Breast epithelium (tissue), 4 donors: Measurements from ENCODE around the gene ZNF407. TPM values are rescaled to one million over a fixed set of nuclear protein-coding genes. Genes with fewer than 3 reads are reported as not detected.

Experiments used
- DNase-seq, 2 donors: peaks; one replicate each; pipeline ENCODE4 v3.0.0-alpha.2; 2019; ENCODE audit warnings: low spot score in 2 of 2
- H3K27ac ChIP-seq, 2 donors: fragments of 200-600 bp; sonication (generic) in 1 of 2; one replicate each; pipeline ENCODE4 v1.5.1; 2016 to 2019; ENCODE audit warnings: mild to moderate bottlenecking in 1 of 2
- H3K27me3 ChIP-seq, 2 donors: fragments of 200-600 bp; sonication (generic) in 1 of 2; one replicate each; pipeline versions ENCODE4 v1.5.1 to v1.6.0; 2017 to 2019; ENCODE audit warnings: control low read depth in 1 of 2, mild to moderate bottlenecking in 1 of 2
- H3K36me3 ChIP-seq: fragments of 200-600 bp; one replicate; pipeline ENCODE4 v1.5.1; 2019
- H3K4me1 ChIP-seq, 2 donors: fragments of 200-600 bp; sonication (generic); one replicate each; pipeline ENCODE4 v1.5.1; 2016 to 2019; ENCODE audit warnings: control low read depth in 1 of 2
- H3K4me3 ChIP-seq, 3 donors: fragments of 200-600 bp; sonication (generic); 1 replicate in 2 of 3; 2 replicates in 1 of 3; pipeline ENCODE4 v1.5.1; 2016 to 2019; ENCODE audit warnings: mild to moderate bottlenecking in 3 of 3, moderate library complexity in 2 of 3
- H3K9me3 ChIP-seq, 2 donors: fragments of 200-600 bp; sonication (generic) in 1 of 2; one replicate each; pipeline ENCODE4 v1.5.1; 2016 to 2019; ENCODE audit warnings: control low read depth in 1 of 2
- POLR2A ChIP-seq: fragments of 450-650 bp; IDR thresholded peaks from one replicate; pipeline ENCODE4 v1.6.1; 2016; ENCODE audit warnings: antibody characterized with exemption, mild to moderate bottlenecking, moderate library complexity
- POLR2AphosphoS5 ChIP-seq, 3 donors: sonication (generic); formaldehyde crosslinking; IDR thresholded peaks; one replicate each; pipeline ENCODE4 v1.6.1; 2017; ENCODE audit warnings: antibody characterized with exemption in 3 of 3
- intact Hi-C: fragments of 100-400 bp; cut with DNase I; formaldehyde crosslinking; loops from one replicate; pipeline ENCODE4 v1.15.1; 2023; ENCODE audit warnings: low total_unique reads
- total RNA-seq, 3 donors: library from RNA; depleted of rRNA; stranded (reverse); fragments of >200 nt; gene quantifications; one replicate each; pipeline ENCODE4 v1.1.0, GENCODE V29; 2016
- TF ChIP-seq, protein P1 (sequence below), 3 donors: fragments of 450-650 bp; IDR thresholded peaks; one replicate each; pipeline ENCODE4 v1.5.1; 2016 to 2017; ENCODE audit warnings: antibody characterized with exemption in 3 of 3, mild to moderate bottlenecking in 3 of 3, moderate library complexity in 3 of 3

The ZNF407 gene
- total RNA-seq, 3 donors from 2014 or later = 14.9 to 30.1 (median 22.3) TPM

DNA sequence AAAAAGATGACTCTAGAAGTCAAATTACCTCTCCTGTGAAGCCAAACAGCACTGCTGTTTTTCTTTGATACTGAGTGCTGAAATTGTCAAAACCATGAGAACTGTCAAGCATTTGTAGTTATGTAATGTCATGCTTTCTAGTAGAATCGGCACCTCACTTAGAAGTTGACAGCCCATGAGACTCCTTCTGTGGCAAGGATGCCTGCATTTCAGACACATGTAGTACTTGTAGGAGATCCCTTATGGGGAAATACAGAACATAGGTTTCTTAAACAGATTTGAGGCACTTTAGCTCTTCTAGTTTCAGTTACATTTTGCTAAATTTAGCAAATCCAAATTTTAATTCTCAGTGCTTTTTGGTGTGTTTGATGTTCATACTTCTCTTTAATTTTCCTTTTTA, 15.7 kb downstream of the ZNF407 start:
- intact Hi-C loops = loop anchor here (10.0 kb wide), 1 partner anchor 1191 kb away; no protein-coding TSS in a partner anchor
- TF ChIP-seq, protein P1, sequence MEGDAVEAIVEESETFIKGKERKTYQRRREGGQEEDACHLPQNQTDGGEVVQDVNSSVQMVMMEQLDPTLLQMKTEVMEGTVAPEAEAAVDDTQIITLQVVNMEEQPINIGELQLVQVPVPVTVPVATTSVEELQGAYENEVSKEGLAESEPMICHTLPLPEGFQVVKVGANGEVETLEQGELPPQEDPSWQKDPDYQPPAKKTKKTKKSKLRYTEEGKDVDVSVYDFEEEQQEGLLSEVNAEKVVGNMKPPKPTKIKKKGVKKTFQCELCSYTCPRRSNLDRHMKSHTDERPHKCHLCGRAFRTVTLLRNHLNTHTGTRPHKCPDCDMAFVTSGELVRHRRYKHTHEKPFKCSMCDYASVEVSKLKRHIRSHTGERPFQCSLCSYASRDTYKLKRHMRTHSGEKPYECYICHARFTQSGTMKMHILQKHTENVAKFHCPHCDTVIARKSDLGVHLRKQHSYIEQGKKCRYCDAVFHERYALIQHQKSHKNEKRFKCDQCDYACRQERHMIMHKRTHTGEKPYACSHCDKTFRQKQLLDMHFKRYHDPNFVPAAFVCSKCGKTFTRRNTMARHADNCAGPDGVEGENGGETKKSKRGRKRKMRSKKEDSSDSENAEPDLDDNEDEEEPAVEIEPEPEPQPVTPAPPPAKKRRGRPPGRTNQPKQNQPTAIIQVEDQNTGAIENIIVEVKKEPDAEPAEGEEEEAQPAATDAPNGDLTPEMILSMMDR (IDR thresholded peaks at IDR 0.05) = no peak
- TF ChIP-seq POLR2AphosphoS5 (IDR thresholded peaks at IDR 0.05) (no peak), POLR2A (no peak)

DNA sequence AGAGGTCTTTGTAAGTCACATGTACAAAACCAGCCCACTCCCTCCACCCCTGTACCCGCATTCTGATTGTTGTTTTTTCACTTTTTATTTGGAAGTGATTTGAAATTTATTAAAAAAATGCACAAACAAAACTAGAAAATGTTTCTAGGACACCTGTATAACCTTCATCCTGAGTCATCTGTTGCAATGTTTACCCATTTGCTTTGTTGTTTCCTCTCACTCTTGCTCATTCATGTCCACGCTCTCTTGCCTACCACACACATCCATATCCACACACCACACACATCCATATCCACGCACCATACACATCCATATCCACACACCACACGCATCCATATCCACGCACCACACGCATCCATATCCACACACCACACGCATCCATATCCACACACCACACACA, 18.8 kb downstream of the ZNF407 start:
- no peaks in the 10 kb centered on the region for H3K36me3 ChIP-seq
- no peaks in the 10 kb centered on the region for H3K27me3 ChIP-seq
- intact Hi-C loops = loop anchor here (10.0 kb wide), 1 partner anchor 1188 kb away; no protein-coding TSS in a partner anchor
- TF ChIP-seq, protein P1 (IDR thresholded peaks at IDR 0.05) = no peak
- TF ChIP-seq POLR2A (no peak), POLR2AphosphoS5 (IDR thresholded peaks at IDR 0.05) (no peak)
- H3K4me3 ChIP-seq = no peak overlapping the region
- H3K27ac ChIP-seq = no peak overlapping the region
- no peak for DNase-seq
- no peaks in the 10 kb centered on the region for H3K9me3 ChIP-seq
- no peaks in the 10 kb centered on the region for H3K4me1 ChIP-seq

More for the DNA sequence above, 15.7 kb downstream of the ZNF407 start:
- Histone ChIP-seq H3K4me1 (no peaks in the 10 kb centered on the region), H3K9me3 (no peaks in the 10 kb centered on the region), H3K27ac (no peak overlapping the region), H3K4me3 (no peak overlapping the region), H3K36me3 (no peaks in the 10 kb centered on the region), H3K27me3 (no peaks in the 10 kb centered on the region)
- no peak for DNase-seq

- no peak overlapping the region for H3K4me3 ChIP-seq
- H3K4me1 ChIP-seq = no peaks in the 10 kb centered on the region
- intact Hi-C loops = loop anchor here (10.0 kb wide), 1 partner anchor 1187 kb away; no protein-coding TSS in a partner anchor
- H3K27me3 ChIP-seq = no peaks in the 10 kb centered on the region
- H3K9me3 ChIP-seq = no peaks in the 10 kb centered on the region
- no peak for DNase-seq
- TF ChIP-seq, protein P1 (IDR thresholded peaks at IDR 0.05) = no peak
- TF ChIP-seq POLR2AphosphoS5 (IDR thresholded peaks at IDR 0.05) (no peak), POLR2A (no peak)
- H3K36me3 ChIP-seq = no peaks in the 10 kb centered on the region
- no peak overlapping the region for H3K27ac ChIP-seq
Observed at GRCh38 chr18:74617486-74617885, 19.8 kb downstream of the ZNF407 start.

GRCh38 chr18:74622072-74622471, 24.4 kb downstream of the ZNF407 start:
- Histone ChIP-seq H3K36me3 (no peaks in the 10 kb centered on the region), H3K9me3 (no peaks in the 10 kb centered on the region), H3K4me3 (no peak overlapping the region), H3K27ac (no peak overlapping the region), H3K27me3 (no peaks in the 10 kb centered on the region), H3K4me1 (no peaks in the 10 kb centered on the region)
- no peak for TF ChIP-seq POLR2AphosphoS5 (IDR thresholded peaks at IDR 0.05)
- no peak for TF ChIP-seq POLR2A
- TF ChIP-seq, protein P1 (IDR thresholded peaks at IDR 0.05) = no peak
- intact Hi-C loops = no loop called here
- no peak for DNase-seq

DNA sequence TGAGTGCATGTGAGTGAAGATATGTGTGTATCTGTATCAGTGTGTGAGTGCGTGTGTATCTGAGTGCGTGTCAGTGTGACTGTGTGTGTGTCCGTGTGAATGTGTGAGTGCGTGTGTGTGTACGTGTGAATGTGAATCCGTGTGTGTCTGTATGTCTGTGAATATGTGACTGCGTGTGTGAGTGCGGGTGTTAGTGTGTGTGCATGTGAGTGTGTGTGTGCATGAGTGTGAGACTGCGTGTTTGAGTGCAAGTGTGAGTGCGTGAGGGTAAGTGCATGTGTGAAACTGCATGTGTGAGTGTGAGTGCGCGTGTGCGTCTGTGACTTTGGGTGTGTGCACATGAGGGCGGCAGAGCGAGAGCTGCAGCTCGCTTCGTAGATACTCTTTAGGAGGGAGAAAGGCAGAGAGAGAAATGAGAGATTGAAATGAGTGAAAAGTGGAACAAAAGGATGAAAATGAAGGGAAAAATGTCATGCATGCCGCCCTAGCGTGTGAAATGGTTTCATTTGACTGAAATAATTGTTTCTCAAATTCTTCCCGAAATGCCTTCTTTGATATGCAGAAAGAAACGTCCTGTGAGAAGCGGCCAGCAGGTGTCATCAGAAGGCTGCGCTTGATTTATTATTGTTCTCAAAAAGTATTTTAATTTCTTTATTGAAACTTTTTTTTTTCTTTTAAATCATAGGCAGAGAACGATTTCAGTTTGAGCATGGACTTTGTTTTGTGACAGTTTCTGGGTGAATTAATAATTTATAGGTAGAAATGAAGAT, 25.6 kb downstream of the ZNF407 start:
- Histone ChIP-seq H3K27ac (no peak overlapping the region), H3K4me1 (no peaks in the 10 kb centered on the region), H3K27me3 (no peaks in the 10 kb centered on the region), H3K4me3 (no peak overlapping the region), H3K36me3 (no peaks in the 10 kb centered on the region), H3K9me3 (no peaks in the 10 kb centered on the region)
- intact Hi-C loops = no loop called here
- DNase-seq = no peak
- no peak for TF ChIP-seq POLR2A
- TF ChIP-seq, protein P1 (IDR thresholded peaks at IDR 0.05) = peak in 2 of 3 donors; percentile 30 to 33
